NCI-H187 (cell line): ENCODE data around the gene MSLN.

ENCODE experiments used
- DNase-seq, 2 experiments: peaks; one replicate each; lab custom pipeline; 2025; lab: John Stamatoyannopoulos, UW

Gene MSLN

DNA sequence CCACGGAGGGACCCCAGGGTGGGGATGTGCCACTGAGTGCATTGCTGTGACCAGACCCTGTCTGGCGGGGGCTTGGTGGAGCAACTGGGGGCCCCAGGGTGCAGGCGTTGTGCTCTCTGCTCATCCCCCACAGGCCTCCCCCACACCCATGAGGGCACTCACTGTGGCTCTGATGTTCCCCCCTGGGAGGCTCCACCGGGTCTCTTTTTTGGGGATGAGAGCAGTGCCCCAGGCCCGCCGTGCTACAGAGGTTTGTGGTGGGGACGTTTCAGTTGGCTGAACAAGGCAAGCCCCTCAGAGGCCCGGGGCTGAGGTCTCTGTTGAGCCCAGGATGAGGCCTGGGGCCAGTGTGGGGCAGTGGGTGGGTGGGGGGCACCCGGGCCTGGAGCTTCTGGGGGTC, 36.8 kb upstream of the MSLN start:
- no peak for DNase-seq

DNA sequence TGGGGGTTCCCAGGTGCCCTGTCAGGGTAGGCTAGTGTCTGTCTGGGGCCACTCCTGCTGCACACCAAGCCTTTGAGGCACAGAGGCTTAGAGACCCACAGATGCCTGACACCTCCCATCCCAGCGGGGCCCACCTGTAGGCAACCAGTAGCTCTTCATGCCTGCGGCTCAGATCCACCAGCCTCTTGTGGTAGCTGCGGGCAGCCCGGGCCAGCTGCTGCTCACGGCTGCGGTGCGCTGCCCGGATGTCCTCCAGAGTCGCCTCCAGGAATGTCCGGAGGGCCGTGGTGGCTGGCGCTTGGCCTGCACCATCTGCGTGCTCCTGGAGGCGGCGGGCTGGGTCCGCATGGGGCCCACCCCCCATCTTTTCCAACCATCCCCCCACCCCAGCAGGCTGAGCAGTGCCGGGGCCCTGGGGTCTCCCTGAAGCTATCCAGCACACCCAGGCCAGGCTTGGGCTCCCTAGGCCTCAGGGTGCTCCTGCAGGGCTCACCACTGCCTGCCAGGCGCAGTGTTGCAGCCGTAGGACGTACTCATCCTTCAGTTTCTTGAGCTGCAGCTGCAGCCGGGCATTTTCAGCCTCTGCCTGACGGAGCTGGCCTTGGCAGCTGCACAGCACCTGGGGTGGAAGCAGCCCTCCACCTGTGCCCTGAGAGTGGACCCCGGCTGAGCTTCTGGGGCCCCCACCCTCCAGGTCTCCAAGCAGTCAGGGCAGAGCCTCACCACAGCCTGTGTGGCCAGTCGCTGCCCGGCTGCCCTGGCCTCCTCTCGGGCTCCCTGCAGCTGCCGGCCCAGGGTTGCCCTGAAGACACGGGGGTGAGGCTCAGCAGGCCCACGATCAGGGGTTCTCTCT, 36.1 kb upstream of the MSLN start:
- DNase-seq = no peak

DNA sequence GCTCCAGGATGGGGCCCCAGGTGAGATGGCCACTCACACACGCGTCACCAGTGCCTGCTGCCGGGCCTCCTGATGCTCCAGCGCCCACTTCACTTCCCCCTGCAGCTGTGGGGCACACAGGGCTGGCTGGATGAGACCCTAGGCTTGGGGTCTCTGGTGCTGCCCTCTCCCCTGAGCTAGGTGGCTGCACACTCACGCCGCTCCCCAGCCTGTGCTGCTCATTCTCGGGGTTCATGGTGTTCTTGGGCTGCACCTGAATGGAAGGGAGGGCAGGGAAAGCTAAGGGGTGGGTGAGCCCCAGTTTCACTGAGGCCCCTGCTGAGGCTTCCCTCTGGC, 35.5 kb upstream of the MSLN start:
- DNase-seq = no peak

DNA sequence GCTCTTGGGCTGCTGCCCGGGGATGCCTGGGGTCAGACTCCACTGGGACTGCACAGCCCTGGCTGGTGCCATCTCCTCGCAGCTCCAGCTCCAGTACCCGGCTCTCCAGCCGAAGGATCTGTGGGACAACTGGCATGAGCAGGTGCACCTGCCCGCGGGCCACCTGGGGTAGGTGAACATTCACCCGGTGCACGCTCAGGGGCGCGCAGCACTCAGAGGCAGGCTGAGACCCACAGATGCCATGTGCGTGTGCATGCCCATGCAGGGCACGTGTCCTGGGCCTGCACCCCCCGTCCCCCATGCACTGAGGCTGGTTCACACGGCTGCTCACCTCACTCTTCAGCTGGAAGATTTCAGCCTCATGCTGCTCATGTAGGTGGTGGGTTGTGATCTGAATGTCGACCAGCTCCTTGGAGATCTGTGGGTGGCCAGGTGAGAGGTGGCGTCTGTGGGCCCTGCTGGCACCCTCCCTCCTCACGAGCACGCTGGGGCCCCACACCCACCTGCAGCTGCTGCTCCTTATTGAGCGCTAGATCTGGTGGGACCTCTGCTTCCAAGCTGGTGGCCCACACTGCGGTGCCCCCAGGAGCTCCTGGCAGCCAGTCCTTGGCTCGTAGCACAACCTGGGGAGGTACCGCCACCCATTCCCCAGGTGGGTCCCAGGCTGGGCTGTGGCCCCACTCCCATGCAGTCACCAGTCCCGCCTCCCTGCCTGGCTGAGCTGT, 34.9 kb upstream of the MSLN start:
- DNase-seq = no peak

DNA sequence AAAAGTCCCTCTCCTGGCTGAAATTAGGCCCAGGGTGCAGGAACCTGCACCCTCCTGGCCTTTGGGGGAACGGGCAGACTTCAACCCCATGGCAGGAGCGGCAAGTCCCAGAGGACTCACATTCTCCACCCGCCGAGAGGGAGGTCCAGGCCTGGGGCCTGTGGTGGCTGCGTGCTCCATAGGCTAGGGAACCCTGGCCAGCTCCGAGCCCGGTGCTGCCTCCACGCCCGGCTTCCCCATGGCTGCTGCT, 34.4 kb upstream of the MSLN start:
- no peak for DNase-seq

DNA sequence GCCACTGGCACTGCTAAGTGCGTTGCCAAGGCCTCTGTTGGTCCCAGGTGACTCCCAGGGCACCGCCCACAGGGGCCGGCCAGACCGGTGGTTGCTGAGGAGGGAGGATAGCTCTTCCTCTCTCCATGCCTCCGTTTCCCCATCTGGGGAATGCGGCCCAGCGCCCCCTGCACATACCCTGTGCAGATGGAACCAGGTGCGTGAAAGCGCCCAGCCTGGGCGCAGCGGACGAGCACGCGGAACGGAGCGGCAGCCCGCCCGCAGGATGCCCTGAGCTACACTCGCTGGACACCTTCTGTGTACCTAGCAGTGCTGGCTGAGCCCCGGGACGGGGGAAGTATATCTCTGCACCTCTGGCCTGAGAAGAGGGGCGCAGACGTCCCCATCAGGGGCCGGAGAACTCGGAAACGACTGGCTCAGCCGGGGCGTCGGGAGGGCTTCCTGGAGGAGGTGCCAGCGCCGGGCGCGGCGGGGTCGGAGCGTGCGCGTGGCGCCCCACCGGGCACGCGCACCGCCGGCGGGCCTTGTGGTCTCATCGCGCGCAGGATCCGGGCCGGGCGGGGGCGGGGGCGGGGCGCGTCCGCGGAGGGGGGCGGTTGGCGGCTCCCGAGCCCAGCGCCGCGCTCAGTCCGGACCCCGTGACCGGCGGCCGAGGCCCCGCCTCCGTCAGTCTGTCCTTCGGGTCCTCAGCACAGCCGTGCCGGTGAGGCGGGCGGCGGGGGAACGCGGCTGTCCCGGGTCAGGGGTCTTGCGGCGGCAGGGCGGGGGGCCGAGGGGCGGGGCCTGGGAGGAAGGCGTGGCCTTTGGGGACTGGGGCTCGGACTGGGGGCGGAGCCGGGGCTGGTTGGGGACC, 33.9 kb upstream of the MSLN start, which contains the start of the genes CCDC78 and HAGHL:
Gene CCDC78, minus strand, starts transcription at position 6 of the 853 bp plus-strand sequence. CDS start 76 bp downstream, outside the sequence.
Gene HAGHL, plus strand, starts transcription at position 669 of the 853 bp plus-strand sequence. CDS start 404 bp downstream, outside the sequence.
- no peak for DNase-seq

DNA sequence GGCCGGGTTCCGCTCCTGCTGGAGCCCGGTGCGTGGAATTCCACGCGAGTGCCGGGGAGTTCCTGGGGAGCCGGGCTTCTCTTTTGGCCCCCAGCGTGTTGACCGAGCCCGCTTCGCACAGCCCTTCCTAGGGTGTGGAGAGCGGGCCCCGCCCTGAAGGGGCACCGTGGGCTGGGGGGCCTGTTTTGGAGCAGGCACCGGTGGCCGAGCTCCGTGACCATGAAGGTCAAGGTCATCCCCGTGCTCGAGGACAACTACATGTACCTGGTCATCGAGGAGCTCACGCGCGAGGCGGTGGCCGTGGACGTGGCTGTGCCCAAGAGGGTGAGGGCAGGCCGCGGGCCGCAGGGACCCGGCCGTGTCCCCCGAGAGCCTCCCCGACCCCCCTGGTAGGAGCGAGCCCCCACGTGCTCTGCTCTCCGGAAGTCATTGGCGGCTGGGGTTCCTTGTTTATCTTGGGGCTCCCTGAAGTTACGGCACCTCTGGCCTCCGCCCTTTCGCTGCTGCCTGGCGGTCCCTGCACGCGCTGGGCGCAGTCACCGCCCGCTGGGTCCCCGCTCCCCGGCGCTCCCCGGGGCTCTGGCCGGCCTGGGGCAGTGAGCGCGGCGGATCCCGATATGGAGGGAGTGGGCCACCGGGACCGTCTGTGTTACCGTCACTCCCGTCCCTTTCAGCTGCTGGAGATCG, 33.1 kb upstream of the MSLN start:
- no peak for DNase-seq

DNA sequence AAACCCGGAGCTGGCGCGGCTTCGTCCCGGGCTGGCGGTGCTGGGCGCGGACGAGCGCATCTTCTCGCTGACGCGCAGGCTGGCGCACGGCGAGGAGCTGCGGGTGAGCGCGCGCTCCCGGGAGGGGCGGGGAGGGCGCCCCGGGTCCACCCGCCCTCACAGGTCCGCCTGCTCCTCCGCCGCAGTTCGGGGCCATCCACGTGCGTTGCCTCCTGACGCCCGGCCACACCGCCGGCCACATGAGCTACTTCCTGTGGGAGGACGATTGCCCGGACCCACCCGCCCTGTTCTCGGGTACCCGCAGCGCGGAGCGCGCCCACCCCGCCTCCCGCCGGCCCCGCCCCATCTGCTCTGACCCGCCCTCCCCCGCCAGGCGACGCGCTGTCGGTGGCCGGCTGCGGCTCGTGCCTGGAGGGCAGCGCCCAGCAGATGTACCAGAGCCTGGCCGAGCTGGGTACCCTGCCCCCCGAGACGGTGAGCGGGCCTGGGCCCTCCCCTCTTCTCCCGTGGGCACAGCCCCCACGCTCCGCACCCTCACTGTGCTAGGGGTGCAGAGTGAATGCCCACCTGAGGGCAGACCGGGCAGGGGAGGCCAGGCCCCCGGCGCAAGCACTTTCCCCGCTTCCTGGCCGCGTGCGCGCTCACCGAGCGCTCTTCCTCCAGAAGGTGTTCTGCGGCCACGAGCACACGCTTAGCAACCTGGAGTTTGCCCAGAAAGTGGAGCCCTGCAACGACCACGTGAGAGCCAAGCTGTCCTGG, 32.2 kb upstream of the MSLN start:
- DNase-seq = no peak

DNA sequence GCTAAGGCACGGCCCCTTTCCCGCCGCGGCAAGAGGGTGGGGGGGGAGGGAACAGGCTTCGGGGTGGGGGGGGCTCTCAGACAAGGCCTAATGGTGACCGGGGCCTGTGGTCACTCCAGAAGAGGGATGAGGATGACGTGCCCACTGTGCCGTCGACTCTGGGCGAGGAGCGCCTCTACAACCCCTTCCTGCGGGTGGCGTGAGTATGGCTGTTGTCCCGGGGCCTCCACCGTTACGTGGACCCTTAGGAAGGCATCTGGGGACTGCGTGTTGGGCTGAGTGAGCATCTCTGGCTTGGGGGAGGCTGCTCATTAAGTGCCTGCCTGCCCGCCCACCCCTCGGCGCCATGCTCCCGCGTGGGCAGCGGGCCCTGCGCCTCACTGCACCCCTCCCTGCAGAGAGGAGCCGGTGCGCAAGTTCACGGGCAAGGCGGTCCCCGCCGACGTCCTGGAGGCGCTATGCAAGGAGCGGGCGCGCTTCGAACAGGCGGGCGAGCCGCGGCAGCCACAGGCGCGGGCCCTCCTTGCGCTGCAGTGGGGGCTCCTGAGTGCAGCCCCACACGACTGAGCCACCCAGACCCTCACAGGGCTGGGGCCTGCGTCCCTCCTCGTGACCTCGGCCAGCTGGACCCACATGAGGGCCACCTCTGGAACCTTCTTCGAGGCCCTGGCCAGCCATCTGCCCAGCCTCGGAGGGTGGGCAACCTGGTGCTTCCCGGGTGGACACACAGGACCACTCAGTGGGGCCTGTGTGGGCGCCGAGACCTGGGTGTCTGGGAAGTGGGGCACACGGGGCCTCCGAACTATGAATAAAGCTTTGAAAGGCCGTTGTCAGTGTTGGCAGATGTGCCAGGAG, 31.4 kb upstream of the MSLN start:
- no peak for DNase-seq

DNA sequence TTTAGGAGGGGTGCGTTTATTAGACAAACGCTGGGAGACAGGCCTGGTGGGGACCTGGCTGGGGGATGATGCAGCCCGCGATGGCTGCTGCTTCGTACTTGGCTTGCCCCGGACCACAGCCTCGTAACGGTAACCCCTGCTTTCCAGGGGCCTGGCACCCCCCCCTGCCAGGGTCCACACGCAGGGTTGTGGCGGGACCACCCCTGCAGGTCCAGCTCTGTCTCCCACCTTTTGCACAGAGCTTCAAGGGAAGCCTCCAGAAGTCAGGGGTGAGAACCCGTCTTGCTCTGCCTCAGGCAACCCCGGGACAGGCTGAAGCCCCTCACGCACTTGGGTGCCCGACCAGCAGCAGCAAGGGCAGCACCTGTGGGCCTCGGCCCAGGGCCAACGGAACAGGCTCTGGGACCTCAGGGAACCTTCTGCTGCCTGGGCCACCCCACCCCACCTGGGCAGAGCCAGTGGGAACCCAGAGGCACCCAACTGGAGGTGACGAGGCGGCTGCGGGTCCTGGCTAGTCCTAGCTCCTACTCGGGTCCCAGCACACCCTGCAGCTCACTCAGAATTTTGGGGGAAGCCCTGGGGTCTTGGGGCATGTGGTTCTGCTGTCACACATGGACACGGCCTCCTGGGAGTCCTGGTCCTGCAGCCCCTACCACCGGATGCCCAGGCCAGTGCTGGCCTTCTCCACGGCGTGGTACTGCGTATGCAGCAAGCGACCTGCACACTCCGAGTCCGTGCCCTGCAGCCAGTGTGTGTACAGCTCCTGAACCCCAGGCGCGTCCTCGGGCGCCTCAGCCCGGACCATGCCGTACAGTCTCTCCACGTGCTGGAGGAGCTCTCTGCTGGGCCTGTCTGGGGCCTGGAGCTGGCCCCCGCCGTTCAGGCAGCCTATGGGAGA, 30.5 kb upstream of the MSLN start:
- DNase-seq = no peak

DNA sequence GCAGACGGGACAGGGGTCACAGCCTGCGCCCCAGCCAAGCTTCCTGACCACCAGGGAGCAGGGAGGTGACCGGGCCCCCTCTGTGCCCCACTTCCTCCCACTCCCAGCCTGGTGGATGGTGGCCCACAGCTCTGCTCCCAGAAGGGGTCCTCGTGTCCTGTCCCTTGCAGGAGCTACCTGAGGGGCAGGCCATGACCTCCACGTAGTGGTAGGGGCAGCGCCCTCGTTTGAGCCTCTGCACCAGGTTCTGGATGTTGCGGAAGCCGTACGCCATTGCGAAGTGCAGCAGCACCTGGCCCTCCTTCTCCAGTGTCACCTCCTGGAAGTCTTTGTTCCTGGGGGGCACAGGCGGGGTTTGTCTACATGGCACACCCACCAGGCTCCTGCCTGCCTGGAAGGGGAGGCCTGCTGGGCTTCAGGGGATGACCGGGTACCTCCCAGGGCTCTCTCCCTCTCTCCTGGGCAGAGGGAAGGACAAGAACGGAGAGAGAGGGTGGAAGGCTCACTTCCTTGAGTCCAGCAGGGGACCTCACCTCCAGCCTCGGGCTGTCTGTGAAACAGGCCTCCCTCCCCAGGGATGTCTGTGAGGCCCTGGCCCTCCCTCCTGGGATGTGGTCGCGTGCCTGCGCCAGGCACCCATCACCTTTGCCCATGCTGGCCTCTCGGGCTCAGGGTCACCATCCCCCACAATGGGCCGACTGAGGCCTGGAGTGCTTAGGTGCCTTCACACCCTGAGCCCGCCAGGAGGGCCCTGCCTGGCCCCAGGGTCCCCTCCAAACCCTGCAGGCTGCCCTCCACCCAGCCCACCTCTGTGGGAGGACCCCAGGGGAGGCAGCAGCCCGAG, 29.6 kb upstream of the MSLN start:
- DNase-seq = no peak

DNA sequence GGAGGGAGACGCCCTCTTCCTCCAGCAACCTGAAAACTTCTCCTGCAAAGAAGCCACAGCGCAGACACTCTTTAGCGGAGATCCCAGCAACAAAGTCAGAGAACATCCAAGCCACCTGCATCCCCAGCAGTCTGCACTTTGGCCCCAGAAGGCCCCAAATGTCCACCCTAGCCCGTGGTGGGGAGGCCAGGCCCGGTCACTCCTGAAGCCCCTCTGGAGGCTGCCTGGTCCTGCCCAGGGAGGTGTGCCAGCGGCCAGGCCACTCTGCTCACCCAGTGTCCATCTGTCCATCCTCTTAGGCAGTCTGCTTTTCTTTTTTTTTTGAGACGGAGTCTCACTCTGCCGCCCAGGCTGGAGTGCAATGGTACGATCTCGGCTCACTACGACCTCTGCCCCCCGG, 28.2 kb upstream of the MSLN start:
- no peak for DNase-seq

DNA sequence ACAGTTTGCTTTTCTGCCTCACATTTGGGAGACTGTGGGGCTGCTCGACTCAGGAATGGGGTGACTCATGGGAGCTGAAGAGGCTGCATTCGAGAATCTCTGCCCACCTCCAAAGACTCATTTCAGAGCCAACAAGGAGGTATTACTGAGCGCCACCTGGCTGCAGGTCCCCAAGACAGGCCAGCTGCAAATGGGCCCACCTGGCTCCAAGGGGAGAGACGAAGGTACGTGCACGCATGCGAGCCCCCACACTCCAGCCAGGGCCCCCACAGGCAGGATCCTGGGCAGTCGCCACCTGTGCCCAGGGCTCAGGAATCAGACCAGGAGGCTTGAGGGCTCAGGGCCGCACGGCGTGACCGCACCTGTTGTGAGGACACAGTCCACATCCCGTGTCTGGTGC, 27.6 kb upstream of the MSLN start:
- no peak for DNase-seq

DNA sequence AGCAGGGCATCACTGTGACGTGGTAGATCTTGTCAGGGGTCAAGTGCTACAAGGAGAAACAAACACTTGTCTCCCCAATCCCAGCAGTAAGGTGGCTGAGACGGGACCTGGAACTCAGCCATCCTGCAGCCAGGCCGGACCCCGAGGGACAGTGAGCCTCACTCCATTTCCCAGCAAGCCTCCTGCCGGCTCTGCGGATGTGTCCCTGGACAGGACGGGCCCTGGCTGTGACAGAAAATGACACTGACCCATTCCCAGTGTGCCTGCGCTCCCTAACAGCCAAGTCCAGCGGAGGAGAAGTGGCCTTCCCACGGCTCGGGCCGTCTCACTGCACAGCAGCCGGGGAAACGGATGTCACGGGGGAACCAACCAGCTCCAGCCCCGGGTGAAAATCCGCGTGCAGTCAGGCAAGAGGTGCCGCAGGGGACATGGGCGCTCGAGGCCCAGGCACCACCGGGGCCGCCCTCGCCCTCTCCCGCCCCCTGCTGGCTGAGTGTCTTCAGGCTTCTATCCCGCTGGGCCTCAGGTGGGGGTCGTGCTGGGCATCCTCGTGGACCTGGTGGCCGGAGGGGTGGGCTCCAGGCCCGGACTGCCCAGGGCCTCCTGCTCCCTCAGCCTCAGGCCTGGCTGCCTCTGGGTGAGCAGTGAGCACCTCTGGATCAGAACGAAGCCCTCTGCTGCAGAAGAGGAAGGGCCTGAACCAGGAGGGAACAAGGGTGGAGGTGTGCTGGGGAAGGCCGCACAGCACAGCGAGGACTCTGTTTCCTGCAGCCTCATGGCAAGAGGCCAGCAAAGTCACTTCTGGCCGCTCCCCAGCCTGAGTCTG, 26.9 kb upstream of the MSLN start:
- DNase-seq = no peak

DNA sequence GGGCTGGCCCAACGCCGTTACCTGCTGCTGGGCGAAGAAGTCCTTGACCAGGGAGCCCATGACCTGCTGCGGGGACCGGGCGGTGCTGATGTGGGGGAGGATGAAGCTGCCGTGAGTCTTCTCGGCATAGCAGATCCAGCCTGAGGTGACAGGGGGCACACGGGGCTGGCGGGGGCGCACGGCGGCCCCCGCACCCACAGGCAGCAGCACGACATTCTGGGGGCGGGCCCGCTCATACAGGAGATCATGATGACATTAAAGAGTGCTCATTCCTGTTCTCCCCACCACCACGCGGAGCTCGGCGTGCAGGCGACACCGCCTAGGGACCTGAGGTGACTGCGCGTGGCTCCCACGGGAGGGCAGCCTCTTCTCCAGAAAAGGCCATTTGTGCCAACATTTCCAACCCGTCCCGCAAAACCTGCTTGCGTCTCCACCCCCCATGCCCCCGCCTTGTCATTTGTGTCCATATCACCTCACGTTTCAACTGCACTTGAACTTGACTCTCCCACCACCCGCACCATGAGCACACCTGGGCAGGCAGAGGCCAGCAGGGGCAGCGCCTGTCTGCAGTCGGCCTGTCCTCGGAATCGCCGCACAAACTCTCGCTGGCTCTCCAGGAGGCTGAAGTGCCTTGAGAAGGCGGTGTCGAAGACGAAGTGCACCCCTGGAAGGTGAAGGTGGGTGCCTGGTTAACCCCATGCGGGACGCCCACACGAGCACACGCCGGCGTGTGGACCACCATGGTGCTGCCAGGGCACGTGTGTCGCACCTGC, 26.1 kb upstream of the MSLN start:
- DNase-seq = no peak

DNA sequence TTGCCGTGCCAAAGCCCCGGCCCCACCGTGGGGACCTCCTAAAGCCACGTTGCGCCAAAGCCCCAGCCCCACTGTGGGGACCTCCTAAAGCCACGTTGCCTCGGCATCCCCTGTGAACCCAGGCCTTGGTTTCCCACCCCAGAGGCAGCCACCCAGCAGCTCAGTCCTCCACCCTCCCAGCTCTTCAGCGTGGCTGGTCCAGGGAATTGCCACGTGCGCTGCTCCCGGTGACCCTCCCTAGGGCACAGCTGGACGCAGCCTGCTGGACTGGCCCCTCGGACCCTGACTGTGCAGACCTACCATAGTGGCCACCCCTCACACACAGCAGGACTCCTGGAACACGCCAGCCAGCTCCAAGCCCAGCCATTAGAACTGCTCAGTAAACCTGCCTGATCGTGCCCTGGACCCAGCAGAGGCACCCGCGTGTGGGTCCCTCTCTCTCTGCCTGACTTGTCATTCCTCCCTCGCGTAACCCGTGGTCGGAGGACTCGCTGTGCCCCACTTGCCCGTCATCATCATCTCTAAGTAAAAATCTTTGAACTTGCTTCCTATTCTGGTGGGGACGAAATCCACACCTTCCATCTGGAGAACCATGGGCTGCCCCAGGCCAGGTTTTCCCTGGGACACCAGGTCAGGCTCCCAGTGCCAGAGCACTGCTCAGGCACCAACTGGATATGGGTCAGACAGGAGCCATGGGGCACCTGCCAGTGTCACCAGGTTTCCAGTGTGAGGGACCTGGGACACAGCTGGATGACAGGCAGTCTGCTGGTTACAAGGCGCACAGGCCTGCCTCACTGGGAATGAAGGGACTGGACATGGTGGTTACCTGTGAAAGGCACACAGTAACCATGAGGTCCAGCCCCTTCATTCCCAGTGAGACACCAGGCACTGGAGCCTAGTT, 25.3 kb upstream of the MSLN start:
- no peak for DNase-seq
